ENCODE data around the gene GLG1.
"Not testable (repeated sequence)": the region's sequence is repeated elsewhere in the genome, so short reads cannot be mapped to it uniquely, and the experiment has no call there.

DNA sequence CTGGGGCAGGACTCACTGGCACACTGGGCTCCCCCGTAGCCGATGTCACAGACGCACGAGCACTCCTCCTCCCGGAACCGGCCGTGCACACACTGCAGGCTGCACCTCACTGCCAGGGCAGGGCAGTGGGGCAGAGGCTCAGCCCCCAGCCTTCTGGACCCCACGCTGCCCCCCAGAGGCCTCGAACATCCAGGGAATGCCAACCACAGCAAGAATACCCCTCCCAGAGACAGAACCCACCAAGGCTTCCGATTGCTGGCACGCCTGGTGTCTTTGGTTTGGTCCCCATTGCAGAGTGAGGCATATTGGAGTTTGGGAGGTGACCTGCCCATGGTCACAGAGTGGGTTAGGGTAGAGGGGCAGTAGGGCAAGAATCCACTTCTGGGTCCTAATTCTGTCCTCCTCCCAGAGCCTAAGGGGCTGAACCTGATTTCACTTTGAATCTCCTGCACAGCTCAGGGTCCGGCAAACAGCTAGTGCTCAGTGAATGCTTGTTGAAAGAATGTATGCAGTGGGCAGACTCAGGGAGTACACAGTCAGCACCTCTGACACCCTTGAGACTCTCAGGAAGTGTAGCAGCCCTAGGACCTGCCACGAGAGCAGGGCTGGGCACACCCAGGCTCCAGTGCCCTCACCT lies 194.7 kb downstream of the GLG1 start:
- not testable (repeated sequence) for TF ChIP-seq POLR2A (IDR thresholded peaks at IDR 0.05)
- TF ChIP-seq, protein P1, sequence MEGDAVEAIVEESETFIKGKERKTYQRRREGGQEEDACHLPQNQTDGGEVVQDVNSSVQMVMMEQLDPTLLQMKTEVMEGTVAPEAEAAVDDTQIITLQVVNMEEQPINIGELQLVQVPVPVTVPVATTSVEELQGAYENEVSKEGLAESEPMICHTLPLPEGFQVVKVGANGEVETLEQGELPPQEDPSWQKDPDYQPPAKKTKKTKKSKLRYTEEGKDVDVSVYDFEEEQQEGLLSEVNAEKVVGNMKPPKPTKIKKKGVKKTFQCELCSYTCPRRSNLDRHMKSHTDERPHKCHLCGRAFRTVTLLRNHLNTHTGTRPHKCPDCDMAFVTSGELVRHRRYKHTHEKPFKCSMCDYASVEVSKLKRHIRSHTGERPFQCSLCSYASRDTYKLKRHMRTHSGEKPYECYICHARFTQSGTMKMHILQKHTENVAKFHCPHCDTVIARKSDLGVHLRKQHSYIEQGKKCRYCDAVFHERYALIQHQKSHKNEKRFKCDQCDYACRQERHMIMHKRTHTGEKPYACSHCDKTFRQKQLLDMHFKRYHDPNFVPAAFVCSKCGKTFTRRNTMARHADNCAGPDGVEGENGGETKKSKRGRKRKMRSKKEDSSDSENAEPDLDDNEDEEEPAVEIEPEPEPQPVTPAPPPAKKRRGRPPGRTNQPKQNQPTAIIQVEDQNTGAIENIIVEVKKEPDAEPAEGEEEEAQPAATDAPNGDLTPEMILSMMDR (IDR thresholded peaks at IDR 0.05): not testable (repeated sequence)

All from transverse colon (tissue), 3 donors.